H1 (cell line): Measurements from ENCODE around the gene CHMP5. TPM values are rescaled to one million over a fixed set of nuclear protein-coding genes. Genes with fewer than 3 reads are reported as not detected.

ENCODE experiments used
- CTCF ChIA-PET: fragments of 300-600 bp; sonication (Branson Sonifier 250); formaldehyde crosslinking; loops from one replicate; lab custom pipeline; 2021; ENCODE audit not compliant: partially characterized antibody; lab: Charles Lee
- POLR2A ChIA-PET: fragments of 300-600 bp; sonication (Branson Sonifier 250); formaldehyde crosslinking; loops from one replicate; lab custom pipeline; 2021; ENCODE audit warnings: inconsistent platforms; ENCODE audit not compliant: partially characterized antibody; lab: Charles Lee
- DNase-seq, 2 experiments: peaks; one replicate each; pipeline versions ENCODE4 v3.0.0 to v3.0.0-alpha.2; 2010 to 2022; ENCODE audit warnings: low spot score in 2 of 2, low read depth in 1 of 2, mixed read lengths in 1 of 2
- FAIRE-seq: peaks from 2 replicates; lab custom pipeline; 2011; peaks lifted over from hg19 to GRCh38; lab: Jason Lieb, UNC
- H2AFZ ChIP-seq: 2 replicates; pipeline ENCODE4 v1.8.1; 2012; ENCODE audit warnings: low read length, inconsistent platforms
- H2AK5ac ChIP-seq: 2 replicates; pipeline ENCODE4 v1.6.1; 2013; ENCODE audit warnings: low read depth, low read length
- H2BK120ac ChIP-seq: replicated peaks from 2 replicates; pipeline ENCODE3; 2013; ENCODE audit warnings: low read depth, low read length, inconsistent platforms
- H2BK12ac ChIP-seq: 2 replicates; pipeline ENCODE4 v1.6.1; 2013; ENCODE audit warnings: low read depth, low read length
- H2BK15ac ChIP-seq: 2 replicates; pipeline ENCODE4 v1.6.1; 2013; ENCODE audit warnings: low read length
- H2BK20ac ChIP-seq: 2 replicates; pipeline ENCODE4 v1.6.1; 2013; ENCODE audit warnings: low read length
- H2BK5ac ChIP-seq: 2 replicates; pipeline ENCODE4 v1.6.1; 2013; ENCODE audit warnings: low read depth, low read length
- H3K14ac ChIP-seq: 2 replicates; pipeline ENCODE4 v1.6.1; 2013; ENCODE audit warnings: inconsistent platforms; ENCODE audit not compliant: insufficient read length
- H3K18ac ChIP-seq: 2 replicates; pipeline ENCODE4 v1.6.1; 2013; ENCODE audit warnings: low read length; ENCODE audit errors: extremely low read depth
- H3K23ac ChIP-seq: 2 replicates; pipeline ENCODE4 v1.6.1; 2013; ENCODE audit warnings: inconsistent platforms; ENCODE audit not compliant: insufficient read length
- H3K23me2 ChIP-seq: 2 replicates; pipeline ENCODE4 v1.6.1; 2013; ENCODE audit warnings: low read depth, low read length
- H3K27ac ChIP-seq: 2 replicates; pipeline ENCODE4 v1.6.1; 2011; ENCODE audit warnings: low read depth, low read length, inconsistent platforms
- H3K27me3 ChIP-seq, 4 experiments: replicated peaks in 1 of 4; 1 replicate in 1 of 4; 2 replicates in 3 of 4; pipeline versions ENCODE4 v1.6.1 to v1.8.1; 2011 to 2013; ENCODE audit warnings: low read length in 3 of 4, mild to moderate bottlenecking in 3 of 4, inconsistent platforms in 2 of 4, mixed read lengths in 2 of 4, moderate library complexity in 1 of 4; ENCODE audit not compliant: control insufficient read depth in 3 of 4, insufficient read depth in 3 of 4; ENCODE audit errors: extremely low read depth in 1 of 4
- H3K36me3 ChIP-seq, 4 experiments: 2 replicates each; pipeline versions ENCODE4 v1.6.1 to v1.8.1; 2011 to 2013; ENCODE audit warnings: mild to moderate bottlenecking in 4 of 4, low read length in 3 of 4, moderate library complexity in 2 of 4, control low read depth in 1 of 4, inconsistent platforms in 1 of 4; ENCODE audit not compliant: insufficient read depth in 4 of 4, control insufficient read depth in 2 of 4
- H3K4ac ChIP-seq: replicated peaks from 2 replicates; pipeline ENCODE3; 2013; ENCODE audit warnings: low read length, low read depth, mixed read lengths, inconsistent platforms; ENCODE audit not compliant: insufficient read length
- H3K4me1 ChIP-seq, 4 experiments: replicated peaks in 1 of 4; 1 replicate in 1 of 4; 2 replicates in 3 of 4; pipeline versions ENCODE4 v1.6.1 to v1.8.1; 2011 to 2013; ENCODE audit warnings: low read length in 3 of 4, inconsistent platforms in 2 of 4, mixed read lengths in 1 of 4; ENCODE audit not compliant: insufficient read depth in 4 of 4, control insufficient read depth in 3 of 4
- H3K4me2 ChIP-seq, 2 experiments: 2 replicates each; pipeline versions ENCODE4 v1.6.1 to v1.8.1; 2011 to 2013; ENCODE audit warnings: low read depth in 2 of 2, low read length in 2 of 2, control low read depth in 1 of 2, inconsistent platforms in 1 of 2, mild to moderate bottlenecking in 1 of 2; ENCODE audit not compliant: insufficient read depth in 1 of 2
- H3K4me3 ChIP-seq, 4 experiments: fragments of 200-600, 300-600 bp in 1 of 4; sonication (generic), shearing (Covaris generic), sonication (Bioruptor Twin) in 1 of 4; 2 replicates each; pipeline versions ENCODE4 v1.5.1 to v1.8.1; 2011 to 2016; ENCODE audit warnings: low read length in 4 of 4, low read depth in 3 of 4, control low read depth in 2 of 4, inconsistent platforms in 2 of 4, mild to moderate bottlenecking in 2 of 4, mixed read lengths in 1 of 4, moderate library complexity in 1 of 4; ENCODE audit not compliant: insufficient read depth in 2 of 4; ENCODE audit errors: extremely low read depth in 1 of 4
- H3K56ac ChIP-seq: replicated peaks from 2 replicates; pipeline ENCODE3; 2013; ENCODE audit warnings: low read depth, mild to moderate bottlenecking, mixed read lengths, low read length, inconsistent platforms; ENCODE audit not compliant: insufficient read length
- H3K79me1 ChIP-seq: 2 replicates; pipeline ENCODE4 v1.6.1; 2013; ENCODE audit warnings: low read depth, low read length, control low read depth
- H3K79me2 ChIP-seq, 2 experiments: 2 replicates each; pipeline versions ENCODE4 v1.6.1 to v1.8.1; 2012 to 2013; ENCODE audit warnings: low read length in 2 of 2, mild to moderate bottlenecking in 2 of 2, inconsistent platforms in 1 of 2; ENCODE audit not compliant: insufficient read depth in 2 of 2, control insufficient read depth in 1 of 2
- H3K9ac ChIP-seq, 4 experiments: replicated peaks in 1 of 4; 1 replicate in 1 of 4; 2 replicates in 3 of 4; pipeline versions ENCODE4 v1.6.1 to v1.8.1; 2011 to 2013; ENCODE audit warnings: low read depth in 3 of 4, low read length in 3 of 4, control low read depth in 2 of 4, mild to moderate bottlenecking in 2 of 4, moderate library complexity in 2 of 4, inconsistent platforms in 1 of 4; ENCODE audit errors: extremely low read depth in 1 of 4
- H3K9me3 ChIP-seq, 2 experiments: 2 replicates each; pipeline versions ENCODE4 v1.6.1 to v1.8.1; 2012 to 2013; ENCODE audit warnings: mild to moderate bottlenecking in 2 of 2, moderate library complexity in 2 of 2, control low read depth in 1 of 2, inconsistent platforms in 1 of 2, low read depth in 1 of 2, low read length in 1 of 2, mixed read lengths in 1 of 2; ENCODE audit not compliant: insufficient read depth in 2 of 2
- H4K20me1 ChIP-seq, 2 experiments: replicated peaks in 1 of 2; 2 replicates each; pipeline versions ENCODE3 to v1.8.1; 2011 to 2013; ENCODE audit warnings: inconsistent platforms in 2 of 2, low read length in 2 of 2, mild to moderate bottlenecking in 1 of 2; ENCODE audit not compliant: insufficient read depth in 2 of 2, control insufficient read depth in 1 of 2
- H4K5ac ChIP-seq: 2 replicates; pipeline ENCODE4 v1.6.1; 2013; ENCODE audit warnings: low read length, low read depth, mixed read lengths, inconsistent platforms; ENCODE audit not compliant: insufficient read length
- H4K8ac ChIP-seq: 2 replicates; pipeline ENCODE4 v1.8.0; 2013; ENCODE audit warnings: mild to moderate bottlenecking, moderate library complexity, low read length, inconsistent platforms; ENCODE audit not compliant: insufficient read depth; ENCODE audit errors: extremely low read depth
- H4K91ac ChIP-seq: replicated peaks from 2 replicates; pipeline ENCODE3; 2013; ENCODE audit warnings: low read length, mixed read lengths, inconsistent platforms; ENCODE audit not compliant: insufficient read length
- CBX8 ChIP-seq: fragments of 300-800, 300-1000 bp; sonication (generic); IDR thresholded peaks from 2 replicates; pipeline ENCODE4 v1.7.1; 2016; ENCODE audit warnings: low read depth, low read length, borderline replicate concordance
- CHD1 ChIP-seq: IDR thresholded peaks from 2 replicates; pipeline ENCODE4 v1.6.1; 2012; ENCODE audit warnings: low read depth, low read length, improper control_type of control experiment
- FOSL1 ChIP-seq: IDR thresholded peaks from 2 replicates; pipeline ENCODE4 v1.6.1; 2011; ENCODE audit warnings: mild to moderate bottlenecking, low read depth, low read length, moderate library complexity; ENCODE audit not compliant: insufficient read depth
- SIRT6 ChIP-seq: IDR thresholded peaks from one replicate; pipeline ENCODE4 v1.7.1; 2012; ENCODE audit warnings: low read length, inconsistent platforms
- SP4 ChIP-seq: IDR thresholded peaks from 2 replicates; pipeline ENCODE4 v1.6.1; 2012; ENCODE audit warnings: low read length, inconsistent platforms
- WGBS, 2 experiments: shearing (Covaris generic) in 1 of 2; methylation state at CpG; one replicate each; pipeline versions ENCODE4 v1.1.6 to v1.1.7; 2013 to 2015; ENCODE audit warnings: low lambda C conversion rate in 2 of 2, mixed read lengths in 2 of 2, inconsistent platforms in 1 of 2, low coverage in 1 of 2, missing lambda C conversion rate in 1 of 2; ENCODE audit not compliant: insufficient replicate concordance in 2 of 2, insufficient coverage in 1 of 2, insufficient read length in 1 of 2; ENCODE audit errors: extremely low coverage in 1 of 2, missing lambda C conversion rate in 1 of 2; 5-methylcytosine and 5-hydroxymethylcytosine counted together
- polyA plus RNA-seq, 7 experiments: library from polyadenylated mRNA; depleted of rRNA in 3 of 7; stranded (reverse) in 5 of 7; unstranded in 2 of 7; fragments of >200 nt in 5 of 7; fragments of 200-250 nt in 2 of 7; gene quantifications; 1 replicate in 5 of 7; 2 replicates in 1 of 7; 4 replicates in 1 of 7; pipeline versions ENCODE4 v1.2.1 to v1.2.3, GENCODE V29; 2011 to 2013; ENCODE audit warnings: missing spikeins in 2 of 7, mixed read lengths in 2 of 7
- total RNA-seq: library from RNA; stranded (reverse); fragmentation: NEBNext Ultra II Directional; extraction: Animal tissue kit (Norgen Biotek cat#: 25700); gene quantifications from 2 replicates; pipeline ENCODE4 v1.2.1, GENCODE V29; 2021

CHMP5 gene
- total and polyA plus RNA-seq, 2 of the 8 experiments (the other 6 are each of a cell fraction or from before 2014, with no cell fraction given): 25.0 to 47.3 TPM

GRCh38 chr9:33293782-33294181, 28.9 kb downstream of the CHMP5 start:
- Histone ChIP-seq H3K56ac (no peak overlapping the region), H3K79me2 (peaks cover 0 to 51% of the 10 kb centered on the region in 2 experiments; a peak in 3 of 4 replicates), H2AFZ (no peak overlapping the region), H2BK15ac (no peak overlapping the region), H3K18ac (no peak overlapping the region), H3K27ac (no peak overlapping the region), H4K5ac (no peak overlapping the region), H4K91ac (no peak overlapping the region), H2BK120ac (no peak overlapping the region), H3K79me1 (peaks cover 3% of the 10 kb centered on the region), H3K23me2 (no peaks in the 10 kb centered on the region; the same call in 1 of the 2 replicates), H3K9me3 (no peaks in the 10 kb centered on the region), H2AK5ac (no peak overlapping the region), H2BK5ac (no peak overlapping the region), H4K20me1 (no peaks in the 10 kb centered on the region), H3K36me3 (peaks cover 0 to 42% (median 31%) of the 10 kb centered on the region in 4 experiments; a peak in 6 of 8 replicates), H3K9ac (no peak overlapping the region), H3K27me3 (no peaks in the 10 kb centered on the region), H3K4ac (no peak overlapping the region), H2BK20ac (no peak overlapping the region), H3K4me3 (no peak overlapping the region), H4K8ac (no peak overlapping the region), H3K4me2 (no peak overlapping the region), H2BK12ac (no peak overlapping the region), H3K4me1 (peaks cover 0 to 7% (median 2%) of the 10 kb centered on the region in 4 experiments; a peak in 3 of 7 replicates), H3K14ac (no peak overlapping the region), H3K23ac (no peak overlapping the region)
- TF ChIP-seq FOSL1 (no peak), CHD1 (no peak), SP4 (no peak), SIRT6 (no peak), CBX8 (no peak)
- no peak for FAIRE-seq
- WGBS, 2 experiments: 84% methylated on average over 2 of the region's 2 CpGs; no CpG with 5 or more reads in 1 of the 2 experiments
- CTCF ChIA-PET: no interaction called here
- POLR2A ChIA-PET: no interaction called here
- no peak for DNase-seq
